IMR-90 (cell line): ENCODE results near the gene ULK1.

Experiments
- BHLHE40 ChIP-seq: fragments of 150-350 bp; IDR thresholded peaks from 2 replicates; pipeline ENCODE4 v1.6.1; 2016; ENCODE audit warnings: mild to moderate bottlenecking, low read depth, low read length
- SMC3 ChIP-seq: fragments of 150-350 bp; IDR thresholded peaks from 2 replicates; pipeline ENCODE4 v1.6.1; 2016; ENCODE audit warnings: low read depth, mild to moderate bottlenecking, antibody characterized with exemption, low read length, moderate library complexity
- TF ChIP-seq, protein P1 (sequence below): fragments of 150-350 bp; IDR thresholded peaks from 2 replicates; pipeline ENCODE4 v1.6.1; 2017; ENCODE audit warnings: mild to moderate bottlenecking, antibody characterized with exemption, low read length, low read depth

DNA sequence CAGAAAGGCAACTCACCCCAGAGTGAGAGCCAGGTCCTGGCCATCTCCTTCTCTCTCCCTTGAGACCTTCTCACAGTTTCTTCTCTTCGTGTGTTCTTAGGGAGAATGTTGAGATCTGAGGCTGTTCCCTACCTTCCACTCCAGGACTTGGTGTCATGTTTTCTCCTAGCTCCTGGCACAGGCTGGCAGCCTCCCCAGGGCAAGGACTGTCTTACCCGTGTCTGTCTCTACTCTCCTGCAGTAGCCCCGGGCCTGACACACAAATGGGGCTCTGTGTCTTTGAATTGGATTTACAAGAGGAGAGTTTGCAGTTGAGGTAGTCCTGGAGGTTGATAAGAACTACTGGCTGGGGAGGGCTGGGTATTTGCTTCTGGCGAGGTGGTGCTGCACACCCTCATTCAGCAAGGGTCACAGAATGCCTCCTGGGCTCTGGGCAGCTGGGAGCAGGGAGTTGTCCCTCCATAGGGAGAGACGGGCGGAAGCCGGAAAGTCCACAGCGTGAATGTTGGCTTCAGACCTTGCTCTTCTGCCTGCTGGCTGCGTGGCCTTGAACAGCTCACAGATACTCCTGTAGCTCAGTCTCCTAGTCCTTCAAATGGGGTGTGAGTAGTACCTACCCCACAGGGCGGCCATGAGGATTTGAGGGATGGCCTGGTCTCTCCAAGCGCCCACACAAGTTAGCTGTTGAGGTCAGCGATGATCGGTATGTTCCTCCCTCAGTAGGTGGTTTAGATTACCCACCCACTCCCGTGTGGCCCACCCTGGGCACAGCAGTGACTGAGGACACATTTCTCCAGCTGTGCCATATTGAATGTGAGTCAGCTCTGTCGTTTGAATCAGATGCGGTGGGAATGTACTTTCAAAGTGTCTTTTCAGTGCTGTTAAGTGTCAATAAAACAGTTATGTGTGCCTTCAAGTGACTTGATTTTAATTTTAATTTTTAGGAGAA lies 65.5 kb downstream of the ULK1 start:
- no peak for TF ChIP-seq SMC3
- TF ChIP-seq, protein P1, sequence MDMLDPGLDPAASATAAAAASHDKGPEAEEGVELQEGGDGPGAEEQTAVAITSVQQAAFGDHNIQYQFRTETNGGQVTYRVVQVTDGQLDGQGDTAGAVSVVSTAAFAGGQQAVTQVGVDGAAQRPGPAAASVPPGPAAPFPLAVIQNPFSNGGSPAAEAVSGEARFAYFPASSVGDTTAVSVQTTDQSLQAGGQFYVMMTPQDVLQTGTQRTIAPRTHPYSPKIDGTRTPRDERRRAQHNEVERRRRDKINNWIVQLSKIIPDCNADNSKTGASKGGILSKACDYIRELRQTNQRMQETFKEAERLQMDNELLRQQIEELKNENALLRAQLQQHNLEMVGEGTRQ = no peak
- TF ChIP-seq BHLHE40 = no peak
